GM12892 (cell line): ENCODE measurements around the gene RAMP3.

ENCODE experiments used
- DNase-seq: peaks from one replicate; pipeline ENCODE4 v3.0.0; 2011; ENCODE audit not compliant: insufficient read length
- FAIRE-seq: peaks from 2 replicates; lab custom pipeline; 2011; peaks lifted over from hg19 to GRCh38; lab: Jason Lieb, UNC
- POLR2A ChIP-seq: IDR thresholded peaks from 2 replicates; pipeline ENCODE4 v1.6.1; 2011; ENCODE audit warnings: low read depth, low read length, control low read depth
- POLR2AphosphoS5 ChIP-seq: IDR thresholded peaks from 2 replicates; pipeline ENCODE4 v1.6.1; 2011; ENCODE audit warnings: low read depth, low read length, control low read depth
- TAF1 ChIP-seq: IDR thresholded peaks from 2 replicates; pipeline ENCODE4 v1.6.1; 2011; ENCODE audit warnings: low read depth, mild to moderate bottlenecking, control low read depth, low read length, borderline replicate concordance

Gene RAMP3

DNA sequence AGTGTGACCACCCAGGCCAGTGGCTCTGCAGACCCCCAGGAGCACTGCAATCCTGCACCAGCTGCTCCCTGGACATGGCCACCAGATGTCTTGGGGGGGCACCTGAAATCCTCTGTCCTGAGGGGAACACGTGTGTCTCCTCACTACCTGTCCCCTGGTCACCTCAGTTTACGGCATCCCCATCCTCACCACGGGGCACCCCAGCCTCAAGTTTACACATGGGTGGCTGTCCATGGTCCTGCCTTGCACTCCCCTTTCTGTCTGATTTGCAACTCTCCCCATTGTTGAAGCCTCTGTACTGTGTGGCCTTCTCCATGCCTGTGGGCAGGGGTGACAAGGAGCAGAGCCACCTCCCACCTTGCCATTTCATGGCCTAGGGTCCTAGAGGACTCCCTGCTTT lies 67.2 kb downstream of the RAMP3 start:
- FAIRE-seq (no peak), DNase-seq (no peak)
- TF ChIP-seq POLR2AphosphoS5 (no peak), TAF1 (no peak), POLR2A (no peak)

DNA sequence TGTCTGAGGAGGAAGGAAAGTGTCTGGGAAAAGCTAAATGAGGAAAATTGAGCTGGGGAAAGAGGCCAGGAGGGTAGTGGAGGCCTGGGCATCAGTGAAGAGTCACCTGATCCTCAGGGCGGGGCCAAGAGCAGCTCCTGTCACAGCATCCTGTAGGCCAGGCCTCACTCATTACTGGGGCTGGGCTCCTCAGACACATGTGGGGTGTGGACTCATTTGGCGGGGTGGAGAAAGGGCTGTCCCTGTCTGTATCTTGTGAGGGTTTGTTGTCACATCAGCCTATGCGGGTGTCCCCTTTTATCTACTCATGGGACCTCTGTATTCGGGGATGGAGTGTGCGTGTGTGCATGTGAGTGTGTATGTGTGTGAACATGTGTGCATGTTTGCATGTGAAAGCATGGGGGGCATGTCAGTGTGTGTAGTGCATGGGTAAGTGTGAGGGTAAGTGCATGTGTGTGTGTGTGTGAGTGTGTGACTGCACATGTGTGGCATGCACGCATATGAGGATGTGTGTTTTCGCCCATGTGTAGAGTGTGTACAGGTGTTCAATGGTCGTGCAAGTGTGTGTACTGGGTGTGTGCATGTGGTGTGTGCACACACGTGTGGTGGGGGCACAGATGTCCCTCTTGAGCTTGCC lies 67.8 kb downstream of the RAMP3 start:
- TF ChIP-seq POLR2AphosphoS5: no peak
- no peak for TF ChIP-seq POLR2A
- no peak for TF ChIP-seq TAF1
- DNase-seq (no peak), FAIRE-seq (no peak)

DNA sequence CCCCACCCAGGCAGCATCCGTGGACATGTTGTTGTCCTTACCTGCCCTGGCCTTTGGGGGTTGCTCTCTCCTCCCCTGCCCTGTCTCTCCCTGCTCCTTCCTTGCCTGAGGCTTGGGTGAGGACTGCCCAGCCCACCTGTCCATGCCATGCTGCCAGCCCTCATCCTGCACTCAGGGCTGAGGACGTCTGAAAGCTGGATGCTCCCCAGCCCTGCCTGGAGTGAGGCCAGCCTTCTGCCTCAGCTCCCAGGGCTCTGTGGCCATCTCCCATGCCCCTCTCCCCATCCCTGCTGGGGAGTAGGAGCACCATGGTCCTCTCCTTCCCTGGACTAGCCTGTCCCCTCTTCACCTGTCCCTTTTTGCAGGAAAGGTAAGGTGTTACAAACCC lies 68.4 kb downstream of the RAMP3 start:
- TF ChIP-seq POLR2AphosphoS5 (no peak), TAF1 (no peak), POLR2A (no peak)
- FAIRE-seq (no peak), DNase-seq (no peak)

DNA sequence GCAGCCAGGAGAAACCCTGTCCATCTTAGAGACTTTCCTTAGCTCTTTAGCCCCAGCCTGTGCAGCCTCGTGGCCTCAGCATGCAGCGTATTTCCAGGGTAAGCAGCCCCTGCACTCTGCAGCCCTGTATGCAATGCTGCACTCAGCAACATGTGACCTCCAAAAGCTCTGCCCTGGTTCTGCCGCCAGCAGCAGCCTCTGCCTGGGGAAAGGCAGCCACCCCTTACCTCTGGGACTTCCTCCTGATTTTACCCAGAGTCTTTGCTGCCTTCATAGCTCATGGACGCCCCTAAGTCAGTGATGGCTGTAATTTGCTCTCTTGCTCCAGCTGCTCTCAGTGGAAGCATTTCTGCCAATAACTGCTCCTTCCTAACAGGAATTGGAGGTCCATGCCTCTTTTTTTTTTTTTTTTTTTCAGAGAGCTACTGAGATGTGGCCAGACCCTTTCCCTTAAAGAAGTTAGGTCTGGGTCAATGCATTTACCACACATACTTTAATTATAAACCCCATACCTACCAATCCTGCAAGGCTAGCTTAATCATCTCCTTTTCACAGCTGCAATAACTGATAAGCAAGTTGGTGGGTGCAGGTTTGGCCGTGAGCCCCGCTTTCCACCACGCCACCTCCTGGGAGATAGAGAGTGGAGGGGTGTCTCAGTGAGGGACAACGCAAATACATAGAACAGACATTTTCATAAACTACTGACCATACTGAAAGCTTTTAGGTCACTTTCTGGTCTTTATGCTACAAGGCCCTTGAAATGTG lies 71.7 kb downstream of the RAMP3 start:
- DNase-seq (no peak), FAIRE-seq (no peak)
- TF ChIP-seq POLR2A (no peak), POLR2AphosphoS5 (no peak)

DNA sequence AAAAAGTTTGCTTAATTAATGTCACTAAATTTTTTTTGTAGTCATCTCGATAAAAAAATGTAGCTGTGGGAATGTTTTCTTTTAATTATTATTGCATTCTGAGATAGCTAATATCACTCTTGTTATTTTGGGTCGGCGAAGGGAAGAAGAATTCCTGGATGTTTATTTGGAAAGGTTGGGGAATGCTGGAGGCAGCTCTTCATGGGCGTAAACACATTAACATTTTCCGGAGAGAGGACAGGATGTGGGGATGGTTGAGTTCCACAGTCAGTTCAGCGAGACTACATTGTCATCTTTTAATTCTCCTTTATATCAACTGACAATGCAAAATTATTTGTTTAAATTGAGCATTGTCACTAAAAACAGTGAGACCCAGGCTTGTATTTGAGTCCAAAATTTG lies 72.5 kb downstream of the RAMP3 start:
- DNase-seq: no peak
- no peak for TF ChIP-seq TAF1
- TF ChIP-seq POLR2AphosphoS5: no peak
- TF ChIP-seq POLR2A: no peak
- FAIRE-seq: no peak

DNA sequence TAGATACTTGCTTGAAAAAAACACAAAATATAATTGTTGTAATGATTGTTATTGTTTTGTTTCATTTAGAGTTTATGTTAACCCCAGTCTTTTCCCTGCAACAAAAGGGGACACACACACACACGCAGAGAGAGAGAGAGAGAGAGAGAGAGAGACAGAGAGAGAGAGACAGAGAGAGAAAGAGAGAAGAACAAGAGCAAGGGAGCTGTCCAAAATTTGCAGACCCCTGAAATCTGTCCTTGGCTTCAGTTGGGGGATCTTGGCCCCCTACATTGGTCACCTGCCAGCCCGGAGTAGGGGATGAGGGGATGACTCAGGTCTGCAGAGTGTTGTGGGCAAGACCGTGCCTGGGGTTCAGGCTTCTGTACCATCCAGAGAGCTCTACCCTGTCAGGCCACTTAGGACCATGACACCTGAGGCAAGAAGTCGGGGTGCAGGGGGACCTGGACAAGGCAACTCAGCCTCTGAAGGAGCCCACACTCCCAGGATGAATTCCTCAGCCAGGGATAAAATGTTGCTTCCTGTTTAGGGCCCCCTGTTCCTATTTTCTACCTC lies 73.1 kb downstream of the RAMP3 start:
- DNase-seq: no peak
- no peak for FAIRE-seq
- no peak for TF ChIP-seq POLR2A
- TF ChIP-seq POLR2AphosphoS5: no peak
- TF ChIP-seq TAF1: no peak

DNA sequence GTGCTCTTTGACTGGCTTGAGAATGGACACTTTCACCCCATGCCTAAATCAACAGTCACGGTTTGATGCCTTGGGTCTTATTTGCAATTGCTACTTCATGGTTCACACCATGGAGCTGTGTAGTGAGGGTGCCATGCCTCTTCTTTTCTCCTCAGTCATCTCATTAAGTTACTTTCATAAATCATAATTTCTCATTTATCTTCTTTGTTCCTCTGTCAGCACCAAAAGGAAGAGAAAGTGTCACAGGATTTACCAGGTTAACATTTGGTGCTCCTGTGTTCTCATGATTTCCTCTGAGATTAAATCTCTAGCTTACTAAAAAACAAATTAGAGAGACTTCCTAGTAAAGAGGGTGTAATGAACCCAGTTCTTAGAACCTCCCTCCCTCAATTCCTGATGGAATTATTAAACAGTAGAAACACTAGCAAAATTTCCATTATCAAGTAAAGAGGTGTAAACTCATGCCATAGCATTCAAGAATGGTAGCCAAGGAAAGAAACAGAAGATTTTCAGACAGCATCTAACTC lies 75.7 kb downstream of the RAMP3 start:
- DNase-seq: no peak
- FAIRE-seq: no peak
- TF ChIP-seq TAF1 (no peak), POLR2AphosphoS5 (no peak), POLR2A (no peak)
